IPS-NIHi7 (cell line): ENCODE data around the gene AK2.
A peak's percentile ranks its signal among the peaks of the same experiment; 100 is the strongest.
"Not testable (repeated sequence)": the region's sequence is repeated elsewhere in the genome, so short reads cannot be mapped to it uniquely, and the experiment has no call there.

Experiments
- DNase-seq: peaks from one replicate; pipeline ENCODE4 v3.0.0; 2012; ENCODE audit warnings: mixed read lengths; ENCODE audit errors: extremely low spot score

The AK2 gene

GRCh38 chr1:33050221-33051076 is 13.8 kb upstream of the AK2 start:
- DNase-seq = no peak

GRCh38 chr1:33049371-33049770 is 12.7 kb upstream of the AK2 start:
- no peak for DNase-seq

DNA sequence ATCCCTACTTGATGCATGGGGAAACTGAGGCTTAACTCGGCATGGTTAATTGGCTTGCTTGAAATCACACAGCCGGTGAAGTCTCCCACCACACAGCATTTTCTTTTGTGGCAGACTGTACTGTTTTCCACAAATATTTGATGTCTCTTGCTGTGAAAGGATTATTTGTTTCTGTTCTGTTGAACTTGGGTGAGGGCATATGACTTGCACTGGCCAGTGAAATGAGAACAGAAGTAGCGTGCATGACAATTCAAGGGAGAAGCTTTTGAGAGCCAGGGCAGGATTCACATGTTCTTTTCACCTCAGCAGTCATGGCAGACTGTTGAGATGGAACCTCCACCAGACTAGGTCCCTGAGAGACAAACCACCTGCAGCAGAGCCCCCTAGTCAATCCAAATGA is 11.7 kb upstream of the AK2 start:
- DNase-seq = no peak

GRCh38 chr1:33047839-33048305 is 11.2 kb upstream of the AK2 start:
- no peak for DNase-seq

- no peak for DNase-seq
These were observed 10.6 kb upstream of the AK2 start for GRCh38 chr1:33047290-33047689.

DNA sequence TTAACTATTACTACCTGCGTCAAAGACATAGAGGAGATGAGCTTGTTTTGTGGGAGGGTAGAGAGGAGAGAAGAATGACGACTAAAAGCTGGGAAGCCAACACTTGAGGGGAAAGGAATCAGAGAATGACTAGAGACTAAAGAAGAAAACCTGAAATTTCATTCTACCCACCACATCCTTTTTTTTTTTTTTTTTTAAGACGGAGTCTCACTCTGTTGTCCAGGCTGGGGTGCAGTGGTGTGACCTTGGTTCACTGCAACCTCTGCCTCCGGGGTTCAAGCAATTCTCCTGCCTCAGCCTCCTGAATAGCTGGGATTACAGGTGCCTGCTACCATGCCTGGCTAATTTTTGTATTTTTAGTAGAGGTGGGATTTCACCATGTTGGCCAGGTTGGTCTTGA is 9.6 kb upstream of the AK2 start:
- not testable (repeated sequence) for DNase-seq

- no peak for DNase-seq
These were observed 9.1 kb upstream of the AK2 start for GRCh38 chr1:33045814-33046213.

DNA sequence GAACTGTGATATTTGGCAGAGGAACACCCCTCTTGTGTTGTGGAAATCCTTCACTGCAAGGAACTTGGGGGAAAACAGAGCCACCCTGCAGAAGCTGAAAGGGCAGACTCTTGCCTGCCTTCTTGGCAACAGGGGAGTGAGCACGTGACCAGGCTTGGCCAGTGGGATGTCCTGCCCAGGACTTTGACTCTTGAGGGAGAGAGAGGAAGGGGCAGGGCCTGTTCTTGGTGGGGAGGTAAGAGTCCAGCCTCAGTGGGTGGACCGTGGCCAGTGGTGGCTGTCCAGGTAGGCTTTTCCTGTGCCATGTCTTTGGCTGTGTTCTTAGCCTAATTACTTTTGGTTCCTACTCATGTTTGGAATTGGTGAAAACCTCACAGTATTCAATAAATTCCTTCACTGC is 8.6 kb upstream of the AK2 start:
- no peak for DNase-seq

- no peak for DNase-seq
These were observed 6.8 kb upstream of the AK2 start for GRCh38 chr1:33043267-33044092.

DNA sequence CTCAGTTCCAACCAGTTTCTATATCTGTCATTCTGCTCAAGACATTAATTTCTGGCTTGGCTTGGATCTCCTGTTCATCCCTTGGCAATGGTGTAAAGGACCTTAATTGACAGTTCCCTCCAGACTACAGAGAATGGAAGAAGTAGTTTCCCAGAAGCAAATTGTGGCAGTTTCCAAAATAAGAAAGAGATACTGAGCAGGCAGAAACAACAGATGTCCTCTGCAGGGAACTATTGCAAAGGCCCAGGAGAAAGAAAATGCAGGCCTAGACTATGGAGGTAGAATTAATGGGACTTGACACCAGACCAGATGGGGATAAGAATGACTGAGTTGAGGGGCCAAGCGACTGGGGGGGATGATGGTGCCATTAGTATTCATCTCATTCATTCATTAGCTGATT is 6.1 kb upstream of the AK2 start:
- DNase-seq = no peak

DNA sequence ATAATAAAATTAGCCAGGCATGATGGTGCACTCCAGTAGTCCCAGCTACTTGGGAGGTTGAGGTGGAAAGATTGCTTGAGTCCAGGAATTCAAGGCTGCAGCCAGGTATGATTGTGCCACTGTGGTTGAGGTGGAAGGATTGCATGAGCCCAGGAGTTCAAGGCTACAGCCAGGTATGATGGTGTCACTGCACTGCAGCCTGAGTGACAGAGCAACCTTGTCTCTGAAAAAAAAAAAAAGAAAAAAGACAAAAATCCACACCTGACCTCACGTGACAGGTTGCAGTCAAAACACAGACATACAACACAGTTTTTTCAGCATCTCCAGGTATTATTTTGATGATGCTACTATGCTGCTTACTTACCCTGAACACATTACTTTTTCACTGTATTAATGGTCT is 4.3 kb upstream of the AK2 start:
- no peak for DNase-seq

DNA sequence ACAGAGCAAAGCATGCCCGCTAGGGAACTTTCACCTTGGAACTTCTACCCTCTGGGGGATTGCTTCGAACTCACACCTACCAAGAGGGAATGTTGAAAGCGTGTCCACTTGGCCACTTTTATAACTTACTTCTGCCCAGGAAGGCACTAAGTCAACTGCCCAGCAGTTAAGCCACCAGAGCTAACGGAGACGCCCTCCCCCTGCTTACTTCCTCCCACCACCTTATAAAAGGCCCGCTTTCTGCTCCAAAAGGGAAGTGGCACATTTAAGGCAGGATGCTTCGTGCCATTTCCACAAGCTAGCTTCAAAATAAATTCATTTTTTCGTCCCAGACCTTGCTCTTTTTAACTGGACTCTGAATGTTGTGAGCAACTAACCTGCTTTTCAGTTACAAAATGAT is 3.2 kb upstream of the AK2 start:
- no peak for DNase-seq

- peak; percentile 22 for DNase-seq
These were observed 595 bp downstream of the AK2 start for GRCh38 chr1:33036051-33036525.

GRCh38 chr1:33032126-33032869 is 4.4 kb downstream of the AK2 start:
- DNase-seq = no peak

DNA sequence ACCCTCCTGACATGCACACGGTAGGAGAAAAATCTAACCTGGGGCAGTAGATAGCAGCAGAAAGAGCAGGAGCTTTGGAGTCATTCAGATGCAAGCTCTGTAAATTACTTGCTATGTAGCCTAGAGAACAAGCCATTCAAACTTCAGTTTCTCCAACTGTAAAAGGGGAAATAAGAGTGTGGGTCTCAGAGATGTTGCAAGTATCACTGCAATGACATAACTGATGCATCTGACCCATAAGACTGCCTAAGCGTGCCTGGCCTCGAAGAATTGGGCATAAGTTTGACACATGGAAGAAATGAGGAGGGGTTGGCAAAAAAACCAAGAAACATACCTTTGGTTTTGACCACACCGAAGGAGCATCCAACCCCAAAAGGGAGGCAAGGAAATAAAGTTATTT is 5.2 kb downstream of the AK2 start:
- no peak for DNase-seq

DNA sequence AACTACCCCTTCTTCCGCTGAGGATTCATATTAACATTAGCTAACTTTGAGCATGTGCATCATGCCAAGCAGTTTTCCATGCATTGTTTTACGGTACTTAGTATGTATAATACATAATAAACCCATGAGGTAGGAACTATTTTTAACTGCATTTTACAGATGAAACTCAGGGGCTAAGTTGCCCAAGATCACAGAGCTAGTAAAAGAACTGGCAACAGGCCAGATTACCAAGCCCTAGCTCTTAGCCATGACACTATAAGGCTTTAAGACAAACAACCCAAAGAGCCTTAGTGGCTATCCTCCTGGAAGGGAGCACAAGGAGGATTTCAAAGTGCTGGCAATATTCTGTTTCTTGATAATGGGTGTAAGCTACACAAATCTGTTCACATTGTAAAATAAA is 6.1 kb downstream of the AK2 start:
- DNase-seq = no peak

- DNase-seq = no peak
These were observed 6.8 kb downstream of the AK2 start for GRCh38 chr1:33029921-33030320.

DNA sequence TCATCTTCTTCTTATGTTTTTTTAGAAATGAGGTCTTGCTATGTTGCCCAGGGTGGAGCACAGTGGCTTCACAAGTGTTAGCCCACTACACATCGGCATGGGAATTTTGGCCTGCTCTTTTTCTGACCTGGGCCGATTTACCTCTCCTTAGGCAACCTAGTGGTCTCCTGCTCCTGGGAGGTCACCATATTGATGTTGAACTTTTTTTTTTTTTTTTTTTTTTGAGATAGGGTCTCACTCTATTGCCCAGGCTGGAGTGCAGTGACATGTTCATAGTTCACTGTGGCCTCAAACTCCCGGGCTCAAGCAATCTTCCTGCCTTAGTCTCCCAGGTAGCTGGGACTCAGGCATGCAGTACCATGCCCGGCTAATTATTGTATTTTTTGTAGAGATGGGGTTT is 7.5 kb downstream of the AK2 start:
- DNase-seq = no peak

- DNase-seq = no peak
These were observed 10.9 kb downstream of the AK2 start for GRCh38 chr1:33025761-33026160.

GRCh38 chr1:33025180-33025569 is 11.5 kb downstream of the AK2 start:
- DNase-seq = no peak

- DNase-seq = not testable (repeated sequence)
These were observed 12.1 kb downstream of the AK2 start for GRCh38 chr1:33024430-33025179.
